Gastroesophageal sphincter (tissue), 4 donors: ENCODE results near the gene MMRN1. TPM values are rescaled to one million over a fixed set of nuclear protein-coding genes. Genes with fewer than 3 reads are reported as not detected.

Source experiments
- ATAC-seq: fragments of 150-250 bp; one replicate; pipeline ENCODE4 v1.9.1; 2016; ENCODE audit warnings: mild to moderate bottlenecking, moderate library complexity
- H3K27ac ChIP-seq, 4 donors: fragments of 200-600 bp; sonication (generic) in 3 of 4; 1 replicate in 3 of 4; 2 replicates in 1 of 4; pipeline ENCODE4 v1.5.1; 2016 to 2019
- H3K27me3 ChIP-seq: fragments of 200-600 bp; sonication (generic); one replicate; pipeline ENCODE4 v1.5.1; 2019
- H3K36me3 ChIP-seq, 2 donors: fragments of 200-600 bp; sonication (generic); one replicate each; pipeline ENCODE4 v1.5.1; 2019; ENCODE audit warnings: control low read depth in 1 of 2
- H3K4me1 ChIP-seq, 3 donors: fragments of 200-600 bp; sonication (generic); 1 replicate in 2 of 3; 2 replicates in 1 of 3; pipeline ENCODE4 v1.5.1; 2016 to 2019; ENCODE audit warnings: control low read depth in 2 of 3
- H3K4me3 ChIP-seq, 2 donors: fragments of 200-600 bp; sonication (generic); one replicate each; pipeline ENCODE4 v1.5.1; 2019; ENCODE audit warnings: mild to moderate bottlenecking in 1 of 2, moderate library complexity in 1 of 2
- H3K9me3 ChIP-seq, 3 donors: fragments of 200-600 bp; sonication (generic); one replicate each; pipeline ENCODE4 v1.5.1; 2017 to 2019; ENCODE audit warnings: control low read depth in 2 of 3
- EP300 ChIP-seq: sonication (generic); formaldehyde crosslinking; IDR thresholded peaks from one replicate; pipeline ENCODE4 v1.6.1; 2017; ENCODE audit warnings: antibody characterized with exemption, mild to moderate bottlenecking
- POLR2A ChIP-seq, 2 donors: fragments of 450-650 bp; IDR thresholded peaks; one replicate each; pipeline ENCODE4 v1.6.1; 2017; ENCODE audit warnings: antibody characterized with exemption in 2 of 2, mild to moderate bottlenecking in 2 of 2, moderate library complexity in 1 of 2
- POLR2AphosphoS5 ChIP-seq: sonication (generic); formaldehyde crosslinking; IDR thresholded peaks from one replicate; pipeline ENCODE4 v1.6.1; 2017; ENCODE audit warnings: antibody characterized with exemption
- WGBS, 2 donors: methylation state at CpG; one replicate each; pipeline ENCODE4 v1.1.5; 2018; ENCODE audit warnings: low coverage in 1 of 2; 5-methylcytosine and 5-hydroxymethylcytosine counted together
- total RNA-seq, 4 donors: library from RNA; depleted of rRNA; stranded (reverse); fragments of >200 nt; gene quantifications; one replicate each; pipeline ENCODE4 v1.1.0, GENCODE V29; 2016
- TF ChIP-seq, protein P1 (sequence below), 4 experiments: fragments of 200-600 bp in 2 of 4; fragments of 450-650 bp in 2 of 4; sonication (generic) in 1 of 4; IDR thresholded peaks; one replicate each; pipeline ENCODE4 v1.5.1; 2017 to 2019; ENCODE audit warnings: antibody characterized with exemption in 4 of 4, mild to moderate bottlenecking in 2 of 4, moderate library complexity in 2 of 4

The MMRN1 gene
- total RNA-seq, 4 donors from 2014 or later: 1.9 to 75.2 (median 43.5) TPM

DNA sequence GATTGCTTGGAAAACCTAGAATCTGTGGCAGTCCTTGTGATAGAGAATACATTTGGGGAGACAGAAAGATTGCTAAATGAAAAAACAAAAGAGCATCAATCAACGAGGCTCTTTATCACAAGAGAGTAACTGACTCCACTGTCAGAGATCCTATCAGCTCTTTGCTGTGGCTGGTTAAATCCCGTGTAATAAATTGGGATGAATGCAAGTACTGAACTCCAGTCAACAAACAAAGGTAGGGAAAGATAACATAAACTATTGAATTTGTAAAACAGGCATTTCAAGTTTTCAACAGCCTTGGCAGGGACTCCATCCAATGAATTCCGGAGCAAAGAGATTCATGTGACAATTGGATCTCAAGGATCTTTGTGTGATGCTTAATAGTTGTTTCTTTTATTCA is 21.3 kb downstream of the MMRN1 start:
- 30 to 52% methylated on average over 3 of the region's 3 CpGs for WGBS, 2 donors
- Histone ChIP-seq H3K27ac (no peak overlapping the region), H3K4me1 (no peaks in the 10 kb centered on the region), H3K9me3 (no peaks in the 10 kb centered on the region), H3K4me3 (no peak overlapping the region), H3K27me3 (no peaks in the 10 kb centered on the region), H3K36me3 (no peaks in the 10 kb centered on the region)
- no peak for ATAC-seq
- no peak for TF ChIP-seq EP300
- TF ChIP-seq POLR2A (IDR thresholded peaks at IDR 0.05): no peak
- TF ChIP-seq, protein P1, sequence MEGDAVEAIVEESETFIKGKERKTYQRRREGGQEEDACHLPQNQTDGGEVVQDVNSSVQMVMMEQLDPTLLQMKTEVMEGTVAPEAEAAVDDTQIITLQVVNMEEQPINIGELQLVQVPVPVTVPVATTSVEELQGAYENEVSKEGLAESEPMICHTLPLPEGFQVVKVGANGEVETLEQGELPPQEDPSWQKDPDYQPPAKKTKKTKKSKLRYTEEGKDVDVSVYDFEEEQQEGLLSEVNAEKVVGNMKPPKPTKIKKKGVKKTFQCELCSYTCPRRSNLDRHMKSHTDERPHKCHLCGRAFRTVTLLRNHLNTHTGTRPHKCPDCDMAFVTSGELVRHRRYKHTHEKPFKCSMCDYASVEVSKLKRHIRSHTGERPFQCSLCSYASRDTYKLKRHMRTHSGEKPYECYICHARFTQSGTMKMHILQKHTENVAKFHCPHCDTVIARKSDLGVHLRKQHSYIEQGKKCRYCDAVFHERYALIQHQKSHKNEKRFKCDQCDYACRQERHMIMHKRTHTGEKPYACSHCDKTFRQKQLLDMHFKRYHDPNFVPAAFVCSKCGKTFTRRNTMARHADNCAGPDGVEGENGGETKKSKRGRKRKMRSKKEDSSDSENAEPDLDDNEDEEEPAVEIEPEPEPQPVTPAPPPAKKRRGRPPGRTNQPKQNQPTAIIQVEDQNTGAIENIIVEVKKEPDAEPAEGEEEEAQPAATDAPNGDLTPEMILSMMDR (IDR thresholded peaks at IDR 0.05): no peak
- TF ChIP-seq POLR2AphosphoS5: no peak

DNA sequence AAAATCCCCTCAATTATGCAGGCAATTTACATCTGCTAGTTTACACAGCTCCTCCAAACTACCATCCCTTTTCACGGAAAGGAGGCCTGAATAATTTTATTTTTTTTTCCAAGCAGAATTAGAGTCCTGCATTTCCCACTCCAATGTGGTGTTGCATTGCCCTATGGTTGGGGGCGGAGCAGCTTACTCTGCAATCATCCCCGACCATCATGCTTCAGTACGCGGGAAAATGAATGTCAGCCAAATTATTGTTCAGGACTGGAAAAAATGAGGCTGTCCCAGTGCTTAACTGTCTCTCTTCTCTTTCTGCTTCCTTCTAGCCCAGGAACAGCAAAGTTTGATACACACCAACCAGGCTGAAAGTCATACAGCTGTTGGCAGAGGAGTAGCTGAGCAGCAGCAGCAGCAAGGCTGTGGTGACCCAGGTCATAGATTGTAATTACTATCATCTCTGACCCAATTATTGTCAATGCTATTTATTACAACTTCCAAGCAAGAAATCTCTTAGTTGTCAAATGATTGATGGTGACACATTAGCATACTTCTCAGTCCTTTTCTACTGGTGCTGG is 28.3 kb downstream of the MMRN1 start:
- 33 to 39% methylated on average over 1 to 3 of the region's 5 CpGs for WGBS, 2 donors

DNA sequence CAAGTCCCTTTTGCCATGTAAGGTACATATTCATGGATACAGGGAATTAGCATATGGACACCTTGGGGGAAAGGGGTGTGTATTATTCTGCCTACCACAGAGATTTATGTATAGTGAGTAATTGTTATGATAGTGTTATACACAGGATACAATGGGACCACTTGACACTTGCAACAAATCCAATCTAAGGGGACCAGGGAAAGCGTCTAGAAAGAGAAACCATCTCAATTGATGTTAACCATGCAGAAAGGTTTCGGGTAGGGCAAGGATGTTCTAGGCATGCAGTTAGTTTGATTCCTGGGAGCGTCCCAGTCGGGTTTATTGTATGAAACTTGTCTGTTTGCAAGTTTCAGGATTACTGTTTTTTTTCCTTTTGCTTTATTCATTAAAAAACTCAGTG is 34.2 kb downstream of the MMRN1 start:
- ATAC-seq: no peak
- peaks cover 0 to 14% (median 0%) of the 10 kb centered on the region in 3 donors for H3K9me3 ChIP-seq
- TF ChIP-seq, protein P1 (IDR thresholded peaks at IDR 0.05): no peak
- TF ChIP-seq EP300 (no peak), POLR2AphosphoS5 (no peak), POLR2A (IDR thresholded peaks at IDR 0.05) (no peak)
- no peaks in the 10 kb centered on the region for H3K36me3 ChIP-seq
- 82 to 87% methylated on average over 3 to 4 of the region's 4 CpGs for WGBS, 2 donors
- no peak overlapping the region for H3K4me3 ChIP-seq
- H3K27ac ChIP-seq: no peak overlapping the region
- H3K4me1 ChIP-seq: no peaks in the 10 kb centered on the region
- no peaks in the 10 kb centered on the region for H3K27me3 ChIP-seq

More for the DNA sequence above, 28.3 kb downstream of the MMRN1 start:
- no peaks in the 10 kb centered on the region for H3K36me3 ChIP-seq
- no peak for ATAC-seq
- H3K4me3 ChIP-seq: no peak overlapping the region
- no peaks in the 10 kb centered on the region for H3K27me3 ChIP-seq
- TF ChIP-seq, protein P1 (IDR thresholded peaks at IDR 0.05): no peak
- no peak for TF ChIP-seq POLR2AphosphoS5
- no peak for TF ChIP-seq POLR2A (IDR thresholded peaks at IDR 0.05)
- no peak for TF ChIP-seq EP300
- H3K4me1 ChIP-seq: no peaks in the 10 kb centered on the region
- H3K27ac ChIP-seq: no peak overlapping the region
- H3K9me3 ChIP-seq: peaks cover 0 to 4% (median 0%) of the 10 kb centered on the region in 3 donors

DNA sequence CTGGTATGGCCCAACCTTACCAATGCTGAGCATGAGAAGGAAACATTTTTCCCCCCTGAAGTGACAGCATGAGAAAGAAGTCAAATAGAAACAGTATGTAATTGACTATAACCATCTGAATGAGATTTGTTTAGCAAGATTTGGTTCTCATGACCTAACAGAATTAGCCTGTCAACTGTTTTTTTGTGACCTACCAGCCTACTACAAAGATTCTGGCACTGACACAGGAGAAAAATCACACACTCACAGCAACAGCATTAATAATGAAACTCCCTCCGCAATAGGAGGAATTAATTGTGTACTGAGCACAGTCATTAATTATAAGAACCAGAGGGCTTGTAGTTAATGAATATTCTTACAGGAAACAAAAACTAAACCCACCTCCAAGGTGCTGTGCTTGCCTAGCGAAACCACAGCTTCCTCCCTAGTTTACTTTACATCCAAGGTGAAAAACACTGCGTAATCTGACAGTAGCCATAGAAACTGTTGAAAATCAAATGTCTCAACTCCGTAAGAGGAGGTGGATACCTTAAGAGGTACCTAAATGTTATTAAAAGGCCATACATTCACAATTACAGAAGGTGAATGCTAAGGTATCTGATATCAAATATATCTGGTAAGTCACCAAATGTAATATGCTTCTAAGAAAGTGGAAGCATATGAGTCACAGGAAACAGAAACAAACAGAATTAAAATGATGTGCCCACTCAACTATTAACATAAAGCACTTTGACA is 34.9 kb downstream of the MMRN1 start:
- no peak for TF ChIP-seq EP300
- TF ChIP-seq, protein P1 (IDR thresholded peaks at IDR 0.05): no peak
- TF ChIP-seq POLR2AphosphoS5: no peak
- no peak for TF ChIP-seq POLR2A (IDR thresholded peaks at IDR 0.05)
- no peak overlapping the region for H3K4me3 ChIP-seq
- no peak overlapping the region for H3K27ac ChIP-seq
- WGBS, 2 donors: 52 to 57% methylated on average over 4 of the region's 4 CpGs
- H3K9me3 ChIP-seq: peaks cover 0 to 14% (median 0%) of the 10 kb centered on the region in 3 donors
- no peaks in the 10 kb centered on the region for H3K4me1 ChIP-seq
- ATAC-seq: no peak
- no peaks in the 10 kb centered on the region for H3K36me3 ChIP-seq
- H3K27me3 ChIP-seq: no peaks in the 10 kb centered on the region

DNA sequence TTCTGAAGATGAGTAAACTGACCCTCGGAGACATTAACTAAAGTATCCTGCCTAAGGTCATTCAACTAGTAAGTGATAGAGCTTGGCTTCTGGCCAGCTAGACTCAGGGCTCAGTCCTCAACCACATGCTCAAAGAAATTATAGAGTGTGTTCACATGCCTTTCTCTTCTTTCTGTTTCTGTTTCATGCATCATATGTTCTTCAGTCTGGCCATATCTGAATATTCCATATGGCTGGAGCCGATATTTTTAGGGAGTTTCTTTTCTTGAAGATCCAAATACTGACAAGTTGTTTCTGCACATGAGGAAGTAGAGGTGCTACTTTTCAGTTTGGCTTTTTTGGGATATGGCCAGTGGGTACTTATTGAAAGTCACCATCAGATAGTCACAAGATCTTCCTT is 44.9 kb downstream of the MMRN1 start:
- H3K36me3 ChIP-seq: no peaks in the 10 kb centered on the region
- no peaks in the 10 kb centered on the region for H3K27me3 ChIP-seq
- ATAC-seq: no peak
- TF ChIP-seq EP300: no peak
- no peak for TF ChIP-seq POLR2A (IDR thresholded peaks at IDR 0.05)
- TF ChIP-seq POLR2AphosphoS5: no peak
- TF ChIP-seq, protein P1 (IDR thresholded peaks at IDR 0.05): no peak
- no peaks in the 10 kb centered on the region for H3K9me3 ChIP-seq
- 23 to 57% methylated on average over 2 of the region's 2 CpGs for WGBS, 2 donors
- H3K4me1 ChIP-seq: peaks cover 0 to 5% (median 0%) of the 10 kb centered on the region in 3 donors
- H3K27ac ChIP-seq: no peak overlapping the region
- no peak overlapping the region for H3K4me3 ChIP-seq
